Heart left ventricle (tissue), 13 donors: Measurements from ENCODE around the gene LGALS4.

ENCODE experiments used
- POLR2A ChIP-seq, 2 donors: fragments of 450-650 bp; IDR thresholded peaks; one replicate each; pipeline ENCODE4 v1.6.1; 2017; ENCODE audit warnings: antibody characterized with exemption in 2 of 2, mild to moderate bottlenecking in 2 of 2, moderate library complexity in 2 of 2
- TF ChIP-seq, protein P1 (sequence below), 12 donors: fragments of 200-600 bp; sonication (generic) in 4 of 12; IDR thresholded peaks; one replicate each; pipeline versions ENCODE4 v1.5.0 to v1.8.0; 2018 to 2022; ENCODE audit warnings: antibody characterized with exemption in 12 of 12, mild to moderate bottlenecking in 5 of 12
- donor health status: ischemic (EF 13 %, LVEDD 7.1; RV severe dilation, severe dysfunction).
- donor health status: DM: no; HTN: yes; CAD: no.
- donor health status: DM: no; HTN: no; CAD: no.
- donor health status: ischemic (EF 25% LVEDD 6.9; RV normal size, moderate dysfunction).
- donor health status: ischemic (EF 25% LVEDD 5.7; RV mildly dilated, moderate dysfunction).
- donor health status: ischemic (EF 35%, LVEDD 5.7; RV mildly dilated, moderate dysfunction).
- donor health status: nonischemic (EF 11% LVEDD 7.7; RV severe dilation, severe dysfunction).
- donor health status: DM: yes; HTN: yes; CAD: no.
- donor health status: PGD.
- donor health status: ischemic (EF 29% LVEDD 5.4; RV normal size, mild dysfunction).
- donor health status: nonischemic (EF 23%, LVEDD 6.1; RV moderate dilation, normal function).

DNA sequence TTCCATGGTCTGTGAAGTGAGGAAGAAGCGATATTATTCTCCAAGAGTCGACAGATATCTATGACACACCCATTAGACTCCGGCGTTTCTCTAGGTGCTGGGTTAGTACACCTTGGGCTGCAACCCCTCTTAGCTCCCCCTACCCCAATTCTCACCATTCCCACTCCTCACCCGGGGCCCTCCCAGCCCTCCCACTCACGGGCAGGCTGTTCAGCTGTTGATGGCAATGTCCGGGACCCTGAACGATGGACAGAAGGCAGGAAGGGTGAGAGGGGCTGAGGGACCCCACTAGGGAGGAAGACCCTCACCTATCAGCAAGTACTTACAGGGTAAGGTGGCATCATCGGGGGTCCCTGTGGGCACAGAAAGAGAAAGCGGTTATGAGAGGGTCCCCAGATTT is 9.2 kb downstream of the LGALS4 start:
- TF ChIP-seq, protein P1, sequence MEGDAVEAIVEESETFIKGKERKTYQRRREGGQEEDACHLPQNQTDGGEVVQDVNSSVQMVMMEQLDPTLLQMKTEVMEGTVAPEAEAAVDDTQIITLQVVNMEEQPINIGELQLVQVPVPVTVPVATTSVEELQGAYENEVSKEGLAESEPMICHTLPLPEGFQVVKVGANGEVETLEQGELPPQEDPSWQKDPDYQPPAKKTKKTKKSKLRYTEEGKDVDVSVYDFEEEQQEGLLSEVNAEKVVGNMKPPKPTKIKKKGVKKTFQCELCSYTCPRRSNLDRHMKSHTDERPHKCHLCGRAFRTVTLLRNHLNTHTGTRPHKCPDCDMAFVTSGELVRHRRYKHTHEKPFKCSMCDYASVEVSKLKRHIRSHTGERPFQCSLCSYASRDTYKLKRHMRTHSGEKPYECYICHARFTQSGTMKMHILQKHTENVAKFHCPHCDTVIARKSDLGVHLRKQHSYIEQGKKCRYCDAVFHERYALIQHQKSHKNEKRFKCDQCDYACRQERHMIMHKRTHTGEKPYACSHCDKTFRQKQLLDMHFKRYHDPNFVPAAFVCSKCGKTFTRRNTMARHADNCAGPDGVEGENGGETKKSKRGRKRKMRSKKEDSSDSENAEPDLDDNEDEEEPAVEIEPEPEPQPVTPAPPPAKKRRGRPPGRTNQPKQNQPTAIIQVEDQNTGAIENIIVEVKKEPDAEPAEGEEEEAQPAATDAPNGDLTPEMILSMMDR (IDR thresholded peaks at IDR 0.05) = no peak
- no peak for TF ChIP-seq POLR2A (IDR thresholded peaks at IDR 0.05)
